NCI-H2081 treated with DMSO at 0.1 percent for 48 hours (cell line): ENCODE results near the gene KHDRBS2.
"Not testable (repeated sequence)": the region's sequence is repeated elsewhere in the genome, so short reads cannot be mapped to it uniquely, and the experiment has no call there.

Experiments used
- DNase-seq: peaks from one replicate; lab custom pipeline; 2025; lab: John Stamatoyannopoulos, UW

Gene KHDRBS2

GRCh38 chr6:61867635-61868034 is 418.4 kb downstream of the KHDRBS2 start:
- no peak for DNase-seq

- no peak for DNase-seq
Measured at GRCh38 chr6:61857541-61857940, 428.5 kb downstream of the KHDRBS2 start.

GRCh38 chr6:61841958-61842357 is 444.1 kb downstream of the KHDRBS2 start:
- no peak for DNase-seq

DNA sequence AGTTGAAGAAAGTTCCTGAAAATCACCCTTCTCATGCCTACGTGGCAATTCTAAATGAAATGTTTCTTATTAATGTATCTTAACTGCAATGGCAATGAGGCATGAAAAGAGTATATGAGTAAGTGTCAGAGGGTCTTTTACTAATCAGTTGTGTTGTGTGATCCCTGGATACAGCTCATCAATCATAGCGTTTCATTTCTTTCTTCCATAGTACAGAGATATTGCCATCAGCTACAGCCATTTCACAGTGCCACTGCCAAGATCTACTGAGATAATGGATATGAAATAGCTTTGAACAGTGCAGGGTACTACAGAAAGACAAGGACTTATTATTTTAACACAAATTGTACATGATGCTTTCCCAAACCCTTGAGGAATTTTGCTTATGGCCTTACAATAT is 450.8 kb downstream of the KHDRBS2 start:
- no peak for DNase-seq

DNA sequence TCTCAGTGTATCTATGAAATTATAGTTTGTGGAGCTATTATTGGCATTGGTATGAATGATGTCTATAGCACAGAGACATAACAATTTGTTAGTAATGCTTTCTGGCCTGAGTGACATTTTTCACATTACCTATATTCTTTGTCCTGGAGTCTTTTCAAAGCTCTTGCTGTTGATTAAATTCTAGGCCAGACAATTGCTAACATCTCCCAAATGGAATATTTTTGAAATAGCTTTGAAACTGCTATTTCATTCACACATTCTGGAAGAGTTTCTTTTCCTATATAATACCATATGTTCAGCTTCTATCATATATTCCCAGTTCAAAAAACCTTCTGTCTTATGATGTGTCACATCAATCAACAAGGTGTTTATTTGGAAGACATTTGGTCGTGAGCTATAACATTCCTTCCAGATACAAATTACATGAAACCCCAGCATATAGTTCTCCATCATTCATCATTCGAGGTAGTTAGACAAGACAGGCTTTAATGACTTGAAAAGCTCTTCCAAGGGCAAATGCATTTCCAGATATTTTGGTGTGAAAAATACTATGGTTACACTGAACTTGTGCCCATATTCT is 452.8 kb downstream of the KHDRBS2 start:
- no peak for DNase-seq

GRCh38 chr6:61817716-61818115 is 468.3 kb downstream of the KHDRBS2 start:
- DNase-seq, result no peak

DNA sequence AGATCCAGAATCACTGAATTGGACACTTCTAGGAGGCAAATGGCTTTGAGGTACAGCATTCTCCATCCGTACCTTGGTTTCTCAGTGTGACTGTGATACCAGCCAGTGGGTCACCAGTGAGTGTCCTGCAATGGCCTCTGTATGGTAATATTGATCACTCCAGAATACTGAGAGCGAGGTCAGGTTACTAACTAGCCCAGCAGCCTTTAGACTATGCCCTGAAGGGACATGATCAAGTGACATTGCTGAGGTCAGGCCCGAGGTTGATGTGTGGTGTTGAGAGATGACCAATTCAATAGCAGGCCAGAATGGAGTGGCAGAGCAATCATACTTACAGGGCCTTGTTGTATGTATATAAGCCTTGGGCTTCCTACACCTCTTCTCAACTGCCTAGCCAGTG is 476.0 kb downstream of the KHDRBS2 start:
- DNase-seq, result no peak

GRCh38 chr6:61809004-61809595 is 476.9 kb downstream of the KHDRBS2 start:
- DNase-seq, result peak; percentile 50

DNA sequence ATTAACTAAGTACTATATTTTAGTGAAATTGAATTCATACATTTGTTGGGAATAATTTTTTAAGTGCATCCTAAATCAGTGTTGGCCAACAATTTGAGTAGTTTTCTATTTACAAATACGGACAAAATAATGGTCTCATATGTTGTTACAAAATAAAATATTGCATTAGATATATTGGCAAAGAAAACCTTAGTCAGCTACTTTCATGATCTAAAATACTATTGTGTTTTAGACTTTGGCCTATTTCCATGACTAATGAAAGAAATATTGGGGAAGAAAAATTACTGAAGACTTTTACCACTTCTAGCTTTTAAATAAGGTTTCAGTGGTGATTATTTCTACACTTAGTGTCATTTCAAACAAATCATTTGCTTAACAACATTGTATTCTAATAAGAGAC is 498.0 kb downstream of the KHDRBS2 start:
- no peak for DNase-seq

DNA sequence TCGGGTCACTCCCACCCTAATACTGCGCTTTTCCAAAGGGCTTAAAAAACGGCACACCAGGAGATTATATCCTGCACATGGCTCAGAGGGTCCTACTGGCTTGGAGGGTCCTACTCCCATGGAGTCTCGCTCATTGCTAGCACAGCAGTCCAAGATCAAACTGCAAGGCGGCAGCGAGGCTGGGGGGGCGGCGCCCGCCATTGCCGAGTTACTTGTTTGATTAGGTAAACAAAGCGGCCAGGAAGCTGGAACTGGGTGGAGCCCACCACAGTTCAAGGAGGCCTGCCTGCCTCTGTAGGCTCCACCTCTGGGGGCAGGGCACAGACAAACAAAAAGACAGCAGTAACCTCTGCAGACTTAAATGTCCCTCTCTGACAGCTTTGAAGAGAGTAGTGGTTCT is 516.6 kb downstream of the KHDRBS2 start:
- not testable (repeated sequence) for DNase-seq

- no peak for DNase-seq
Measured at GRCh38 chr6:61755739-61756138, 530.3 kb downstream of the KHDRBS2 start.

- DNase-seq, result no peak
Measured at GRCh38 chr6:61751986-61752385, 534.0 kb downstream of the KHDRBS2 start.

- DNase-seq, result no peak
Measured at GRCh38 chr6:61745994-61746393, 540.0 kb downstream of the KHDRBS2 start.

- DNase-seq, result no peak
Measured at GRCh38 chr6:61711849-61712248, 574.2 kb downstream of the KHDRBS2 start.

DNA sequence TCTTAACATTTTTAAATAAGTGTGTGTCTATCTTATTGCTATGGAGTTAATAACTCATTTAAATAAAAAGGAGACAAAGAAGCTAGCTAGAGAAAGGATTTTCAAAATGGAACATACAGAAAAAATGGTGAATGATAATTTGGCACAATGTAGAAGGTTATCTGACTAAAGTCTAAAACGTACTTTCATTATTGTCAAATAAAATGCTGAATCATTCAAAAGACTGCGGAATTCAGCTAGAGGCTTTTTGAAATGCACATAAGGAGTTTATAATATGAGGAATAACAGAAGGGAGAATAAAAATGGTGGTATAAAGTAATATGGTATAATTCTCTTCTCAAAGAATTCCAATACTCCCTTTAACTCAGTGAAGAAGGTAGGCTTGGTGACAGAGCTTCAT is 597.9 kb downstream of the KHDRBS2 start:
- no peak for DNase-seq

DNA sequence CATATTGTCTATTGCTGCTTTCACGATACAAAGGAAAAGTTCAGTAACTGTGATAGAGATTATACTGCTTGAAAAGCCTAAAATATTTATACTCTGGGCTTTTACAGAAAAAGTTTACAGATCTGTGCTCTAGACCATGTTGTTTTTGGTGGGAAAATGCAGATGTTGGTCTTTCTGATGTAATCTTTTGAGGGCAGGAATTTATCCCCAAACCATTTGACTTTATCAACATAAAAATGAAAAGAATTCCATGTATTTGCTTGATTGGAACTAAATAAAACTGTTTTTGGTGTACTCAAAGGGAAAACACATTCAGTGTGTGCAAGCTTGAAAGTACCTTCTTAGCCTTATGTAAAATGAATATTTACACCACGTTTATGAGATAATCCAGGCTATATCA is 603.5 kb downstream of the KHDRBS2 start:
- no peak for DNase-seq

DNA sequence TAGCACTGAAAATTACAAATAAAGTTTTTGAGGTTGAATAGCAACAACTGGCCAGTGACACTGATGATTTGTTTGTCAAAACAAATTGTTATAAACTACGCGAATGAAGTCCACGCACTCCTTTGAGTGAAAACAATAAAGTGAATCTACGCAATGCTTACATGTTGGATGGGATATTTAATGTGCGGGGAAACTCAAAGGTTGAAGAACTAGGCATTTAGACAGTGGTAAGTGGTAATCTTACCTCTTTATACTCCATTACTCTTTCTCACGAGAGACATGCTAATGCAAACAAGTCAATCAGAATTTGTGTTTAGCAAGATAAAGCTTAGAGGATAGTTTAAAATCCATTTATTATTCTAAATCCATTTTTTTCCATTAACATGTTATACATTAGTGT is 606.4 kb downstream of the KHDRBS2 start:
- no peak for DNase-seq

DNA sequence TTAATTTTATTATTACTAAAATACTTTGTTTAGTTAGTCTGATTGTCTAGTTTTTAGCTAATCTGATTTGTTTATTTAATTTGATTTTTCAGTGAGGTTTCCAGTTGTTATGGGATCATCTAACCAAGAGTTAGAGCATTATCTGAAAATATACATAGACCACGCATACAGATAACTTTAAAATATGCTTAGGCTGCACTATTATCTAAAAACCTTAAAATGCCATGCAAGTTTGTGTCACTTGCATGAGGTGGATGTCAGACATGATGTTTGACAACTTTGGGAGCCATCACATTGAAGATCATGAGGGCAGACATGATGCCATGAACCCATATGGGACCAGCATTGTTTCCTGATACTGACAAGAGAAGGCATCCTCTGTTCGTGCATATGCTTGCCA is 610.3 kb downstream of the KHDRBS2 start:
- no peak for DNase-seq

DNA sequence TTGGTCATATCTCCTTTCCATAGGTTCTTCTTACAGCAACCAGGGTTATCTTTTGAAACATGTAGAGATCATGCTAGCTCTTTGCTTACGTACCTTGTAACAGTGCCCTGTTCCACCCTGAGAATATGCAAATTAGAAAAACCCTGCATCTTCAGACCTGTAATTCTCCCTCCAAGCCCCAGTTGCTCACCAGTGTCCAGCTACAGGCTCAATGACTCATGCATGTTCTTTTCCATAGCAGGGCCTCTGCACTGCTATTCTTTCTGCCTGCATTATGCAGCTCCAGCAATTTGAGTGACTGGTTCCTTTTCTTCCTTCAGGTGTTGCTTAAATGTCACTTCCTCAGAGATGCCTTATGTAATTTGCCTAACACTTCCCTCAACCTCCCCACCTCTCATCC is 636.2 kb downstream of the KHDRBS2 start:
- no peak for DNase-seq

- DNase-seq, result no peak
Measured at GRCh38 chr6:61640463-61640862, 645.6 kb downstream of the KHDRBS2 start.
